ENCODE results near the gene ZDHHC8.
"Not testable (repeated sequence)": the region's sequence is repeated elsewhere in the genome, so short reads cannot be mapped to it uniquely, and the experiment has no call there.

Gene ZDHHC8

GRCh38 chr22:20159531-20159930 is 27.9 kb downstream of the ZDHHC8 start:
- DNase-seq (ENCODE audit: low read depth in 2 of 2): not testable (repeated sequence)

GRCh38 chr22:20160041-20160440 is 28.4 kb downstream of the ZDHHC8 start:
- no peak for DNase-seq (ENCODE audit: low read depth in 2 of 2)

GRCh38 chr22:20164863-20165262 is 33.3 kb downstream of the ZDHHC8 start:
- DNase-seq (ENCODE audit: low read depth in 2 of 2): no peak

- no peak for DNase-seq (ENCODE audit: low read depth in 2 of 2)
Observed at GRCh38 chr22:20165421-20165820, 33.8 kb downstream of the ZDHHC8 start.

GRCh38 chr22:20165913-20166312 is 34.3 kb downstream of the ZDHHC8 start:
- DNase-seq (ENCODE audit: low read depth in 2 of 2): no peak

- no peak for DNase-seq (ENCODE audit: low read depth in 2 of 2)
Observed at GRCh38 chr22:20166703-20167102, 35.1 kb downstream of the ZDHHC8 start.

GRCh38 chr22:20167643-20168322 is 36.2 kb downstream of the ZDHHC8 start:
- DNase-seq (ENCODE audit: low read depth in 2 of 2): no peak

- no peak for DNase-seq (ENCODE audit: low read depth in 2 of 2)
Observed at GRCh38 chr22:20169253-20169822, 37.7 kb downstream of the ZDHHC8 start.

GRCh38 chr22:20170170-20170569 is 38.6 kb downstream of the ZDHHC8 start:
- no peak for DNase-seq (ENCODE audit: low read depth in 2 of 2)

GRCh38 chr22:20171288-20172140 is 39.9 kb downstream of the ZDHHC8 start:
- DNase-seq (ENCODE audit: low read depth in 2 of 2): no peak

- no peak for DNase-seq (ENCODE audit: low read depth in 2 of 2)
Observed at GRCh38 chr22:20172141-20172613, 40.6 kb downstream of the ZDHHC8 start.

- no peak for DNase-seq (ENCODE audit: low read depth in 2 of 2)
Observed at GRCh38 chr22:20173246-20173645, 41.6 kb downstream of the ZDHHC8 start.

GRCh38 chr22:20173772-20174171 is 42.2 kb downstream of the ZDHHC8 start:
- DNase-seq (ENCODE audit: low read depth in 2 of 2): no peak

- no peak for DNase-seq (ENCODE audit: low read depth in 2 of 2)
Observed at GRCh38 chr22:20174785-20175596, 43.4 kb downstream of the ZDHHC8 start.

- DNase-seq (ENCODE audit: low read depth in 2 of 2): no peak
Observed at GRCh38 chr22:20175597-20175900, 43.9 kb downstream of the ZDHHC8 start.

GRCh38 chr22:20176421-20177085 is 44.9 kb downstream of the ZDHHC8 start:
- no peak for DNase-seq (ENCODE audit: low read depth in 2 of 2)

GRCh38 chr22:20177217-20177911 is 45.8 kb downstream of the ZDHHC8 start:
- no peak for DNase-seq (ENCODE audit: low read depth in 2 of 2)

GRCh38 chr22:20178075-20178914 is 46.7 kb downstream of the ZDHHC8 start:
- no peak for DNase-seq (ENCODE audit: low read depth in 2 of 2)

GRCh38 chr22:20178915-20179227 is 47.3 kb downstream of the ZDHHC8 start:
- no peak for DNase-seq (ENCODE audit: low read depth in 2 of 2)
